Endodermal cell (in vitro differentiated cells): ENCODE measurements around the gene SELENOV. TPM values are rescaled to one million over a fixed set of nuclear protein-coding genes. Genes with fewer than 3 reads are reported as not detected.

Source experiments
- DNase-seq: peaks from one replicate; pipeline ENCODE4 v3.0.0-alpha.2; 2017
- H3K27ac ChIP-seq: 2 replicates; pipeline ENCODE4 v1.5.1; 2013; ENCODE audit warnings: mild to moderate bottlenecking, low read depth, low read length, moderate library complexity
- H3K27me3 ChIP-seq: 2 replicates; pipeline ENCODE4 v1.6.1; 2013; ENCODE audit warnings: mild to moderate bottlenecking, low read length, moderate library complexity; ENCODE audit not compliant: insufficient read depth, control insufficient read depth, poor library complexity, severe bottlenecking
- H3K36me3 ChIP-seq: 2 replicates; pipeline ENCODE4 v1.7.0; 2013; ENCODE audit warnings: mild to moderate bottlenecking, low read length, moderate library complexity; ENCODE audit not compliant: control insufficient read depth, insufficient read depth
- H3K4me1 ChIP-seq: one replicate; pipeline ENCODE4 v1.7.0; 2013; ENCODE audit warnings: low read length; ENCODE audit not compliant: control insufficient read depth, insufficient read depth
- H3K4me3 ChIP-seq: 2 replicates; pipeline ENCODE4 v1.5.1; 2013; ENCODE audit warnings: mild to moderate bottlenecking, low read length, moderate library complexity
- H3K9ac ChIP-seq: 2 replicates; pipeline ENCODE4 v1.6.1; 2013; ENCODE audit warnings: mild to moderate bottlenecking, low read length, moderate library complexity; ENCODE audit not compliant: poor library complexity, severe bottlenecking; ENCODE audit errors: extremely low read depth
- H3K9me3 ChIP-seq: 2 replicates; pipeline ENCODE4 v1.6.1; 2013; ENCODE audit warnings: mild to moderate bottlenecking, low read length, moderate library complexity; ENCODE audit not compliant: control insufficient read depth
- H3K27ac Mint-ChIP-seq: 2 replicates; pipeline ENCODE4 v1.8.0; 2020; ENCODE audit warnings: mixed read lengths
- H3K27me3 Mint-ChIP-seq: 2 replicates; pipeline ENCODE4 v1.8.0; 2021; ENCODE audit warnings: mild to moderate bottlenecking, mixed read lengths; ENCODE audit not compliant: insufficient read depth
- H3K36me3 Mint-ChIP-seq: 2 replicates; pipeline ENCODE4 v1.8.0; 2020; ENCODE audit warnings: low read depth, mixed read lengths
- H3K4me1 Mint-ChIP-seq: 2 replicates; pipeline ENCODE4 v1.8.0; 2020; ENCODE audit warnings: mixed read lengths
- H3K4me3 Mint-ChIP-seq: 2 replicates; pipeline ENCODE4 v1.8.0; 2020; ENCODE audit warnings: mild to moderate bottlenecking, moderate library complexity, mixed read lengths
- H3K9me3 Mint-ChIP-seq: 2 replicates; pipeline ENCODE4 v1.8.0; 2020; ENCODE audit warnings: mild to moderate bottlenecking, mixed read lengths
- CTCF ChIP-seq: fragments of 200-600 bp; sonication (generic); conservative IDR thresholded peaks from 2 replicates; pipeline ENCODE4 v1.5.0; 2021; ENCODE audit warnings: antibody characterized with exemption, mild to moderate bottlenecking
- WGBS, 2 experiments: methylation state at CpG; one replicate each; pipeline versions ENCODE4 v1.1.5 to v1.1.7; 2013; ENCODE audit warnings: missing lambda C conversion rate in 2 of 2, mixed read lengths in 1 of 2; ENCODE audit not compliant: insufficient coverage in 1 of 2, insufficient read length in 1 of 2; 5-methylcytosine and 5-hydroxymethylcytosine counted together
- total RNA-seq, 2 donors: library from RNA; stranded (reverse); fragmentation: NEBNext Ultra II Directional in 1 of 2; extraction: Animal tissue kit (Norgen Biotek cat#: 25700) in 1 of 2; gene quantifications; 2 replicates in 1 of 2; 3 replicates in 1 of 2; pipeline ENCODE4 v1.2.1, GENCODE V29; 2021

Gene SELENOV
- total RNA-seq, 2 donors from 2014 or later = 8.7 to 15.3 TPM

- peak overlapping the region; percentile 61 for H3K4me3 Mint-ChIP-seq
- no peak for TF ChIP-seq CTCF
- Histone ChIP-seq H3K27ac (no peak overlapping the region), H3K27me3 (peaks cover 65% of the 10 kb centered on the region), H3K4me1 (no peaks in the 10 kb centered on the region), H3K36me3 (no peaks in the 10 kb centered on the region), H3K9ac (no peak overlapping the region), H3K9me3 (peaks cover 5% of the 10 kb centered on the region), H3K4me3 (peak overlapping the region; percentile 79)
- H3K36me3 Mint-ChIP-seq = no peaks in the 10 kb centered on the region
- peak; percentile 91 for DNase-seq
- no peaks in the 10 kb centered on the region for H3K4me1 Mint-ChIP-seq
- 0 to 4% methylated on average over 35 to 96 of the region's 96 CpGs for WGBS, 2 experiments
- peaks cover 9% of the 10 kb centered on the region for H3K9me3 Mint-ChIP-seq
- H3K27me3 Mint-ChIP-seq = peaks cover 79% of the 10 kb centered on the region
- H3K27ac Mint-ChIP-seq = no peak overlapping the region
Observed at GRCh38 chr19:39506944-39507714, 7.8 kb upstream of the SELENOV start.

- Mint-ChIP-seq H3K36me3 (no peaks in the 10 kb centered on the region), H3K27ac (no peak overlapping the region), H3K4me1 (no peaks in the 10 kb centered on the region), H3K27me3 (peaks cover 80% of the 10 kb centered on the region), H3K4me3 (peak overlapping the region; percentile 61), H3K9me3 (peaks cover 9% of the 10 kb centered on the region)
- Histone ChIP-seq H3K9me3 (peaks cover 5% of the 10 kb centered on the region), H3K4me1 (no peaks in the 10 kb centered on the region), H3K9ac (no peak overlapping the region), H3K36me3 (no peaks in the 10 kb centered on the region), H3K4me3 (peak overlapping the region; percentile 79), H3K27ac (no peak overlapping the region), H3K27me3 (peaks cover 66% of the 10 kb centered on the region)
- DNase-seq = no peak
- WGBS, 2 experiments = 36 to 45% methylated on average over 15 to 24 of the region's 24 CpGs
- no peak for TF ChIP-seq CTCF
Observed at GRCh38 chr19:39507715-39508364, 7.1 kb upstream of the SELENOV start.

GRCh38 chr19:39508629-39509028, 6.3 kb upstream of the SELENOV start:
- Histone ChIP-seq H3K27me3 (peaks cover 66% of the 10 kb centered on the region), H3K36me3 (no peaks in the 10 kb centered on the region), H3K27ac (no peak overlapping the region), H3K4me1 (no peaks in the 10 kb centered on the region), H3K9ac (no peak overlapping the region), H3K9me3 (peaks cover 5% of the 10 kb centered on the region), H3K4me3 (no peak overlapping the region)
- Mint-ChIP-seq H3K27ac (no peak overlapping the region), H3K9me3 (peaks cover 8% of the 10 kb centered on the region), H3K4me3 (no peak overlapping the region), H3K4me1 (no peaks in the 10 kb centered on the region), H3K27me3 (peaks cover 79% of the 10 kb centered on the region), H3K36me3 (no peaks in the 10 kb centered on the region)
- no peak for DNase-seq
- no peak for TF ChIP-seq CTCF
- 93 to 95% methylated on average over 8 to 9 of the region's 9 CpGs for WGBS, 2 experiments
